Measurements from ENCODE around the gene DUSP5. TPM values are rescaled to one million over a fixed set of nuclear protein-coding genes. Genes with fewer than 3 reads are reported as not detected.

The DUSP5 gene
- total RNA-seq, 2 experiments from 2014 or later: 64.3 to 66.2 TPM

DNA sequence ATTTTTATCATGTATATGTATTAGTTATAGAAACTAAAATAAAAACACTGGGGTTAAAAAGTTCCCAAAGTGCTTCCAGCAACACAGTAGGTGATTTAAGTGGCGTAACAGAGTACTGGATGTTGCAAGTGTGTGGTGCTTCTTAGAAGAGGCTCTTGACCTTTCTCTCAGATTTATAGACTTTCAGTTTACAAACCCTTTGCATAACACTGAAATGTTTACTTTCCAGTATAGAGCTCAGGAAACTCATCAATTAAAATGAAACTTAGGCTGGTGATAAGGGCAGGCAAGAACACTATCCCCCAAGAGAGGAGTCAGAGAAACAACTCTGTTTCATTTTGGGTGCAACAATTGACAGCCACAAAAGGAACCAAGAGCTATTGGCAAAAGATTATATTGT lies 42.3 kb downstream of the DUSP5 start:
- H3K9me3 Mint-ChIP-seq: no peaks in the 10 kb centered on the region
- POLR2A ChIA-PET: interaction anchor here (1.4 kb wide), 1 partner anchor 235 kb away, joined by 6 read pairs; the partner anchor contains the start of gene SMNDC1
- CTCF ChIA-PET: no interaction called here
- H3K4me1 Mint-ChIP-seq (ENCODE audit: low read depth): peaks cover 11% of the 10 kb centered on the region
- Histone ChIP-seq H3K27ac (ENCODE audit: low read depth in 1 of 2, low read length in 2 of 2) (no peak overlapping the region), H3K4me3 (ENCODE audit: low read length) (no peak overlapping the region), H3K4me1 (ENCODE audit: insufficient read depth, low read length) (peaks cover 15% of the 10 kb centered on the region), H3K27me3 (ENCODE audit: control insufficient read depth in 1 of 2, insufficient read depth in 2 of 2, low read length in 2 of 2) (no peaks in the 10 kb centered on the region), H3K36me3 (ENCODE audit: insufficient read depth, low read length) (no peaks in the 10 kb centered on the region), H3K9me3 (ENCODE audit: control insufficient read depth in 1 of 2, insufficient read depth in 1 of 2, low read length in 2 of 2) (no peaks in the 10 kb centered on the region)
- intact Hi-C loops (cut with DNase I, micrococcal nuclease): loop anchor here in 1 of 2 experiments (10.0 kb wide), 1 partner anchor 315 kb away; no protein-coding TSS in a partner anchor
- ATAC-seq (ENCODE audit: poor library complexity): no peak
- H3K27ac Mint-ChIP-seq: no peak overlapping the region
- H3K27me3 Mint-ChIP-seq: no peaks in the 10 kb centered on the region
- DNase-seq: no peak
- H3K36me3 Mint-ChIP-seq (ENCODE audit: low read depth): no peaks in the 10 kb centered on the region
- TF ChIP-seq, protein P1, sequence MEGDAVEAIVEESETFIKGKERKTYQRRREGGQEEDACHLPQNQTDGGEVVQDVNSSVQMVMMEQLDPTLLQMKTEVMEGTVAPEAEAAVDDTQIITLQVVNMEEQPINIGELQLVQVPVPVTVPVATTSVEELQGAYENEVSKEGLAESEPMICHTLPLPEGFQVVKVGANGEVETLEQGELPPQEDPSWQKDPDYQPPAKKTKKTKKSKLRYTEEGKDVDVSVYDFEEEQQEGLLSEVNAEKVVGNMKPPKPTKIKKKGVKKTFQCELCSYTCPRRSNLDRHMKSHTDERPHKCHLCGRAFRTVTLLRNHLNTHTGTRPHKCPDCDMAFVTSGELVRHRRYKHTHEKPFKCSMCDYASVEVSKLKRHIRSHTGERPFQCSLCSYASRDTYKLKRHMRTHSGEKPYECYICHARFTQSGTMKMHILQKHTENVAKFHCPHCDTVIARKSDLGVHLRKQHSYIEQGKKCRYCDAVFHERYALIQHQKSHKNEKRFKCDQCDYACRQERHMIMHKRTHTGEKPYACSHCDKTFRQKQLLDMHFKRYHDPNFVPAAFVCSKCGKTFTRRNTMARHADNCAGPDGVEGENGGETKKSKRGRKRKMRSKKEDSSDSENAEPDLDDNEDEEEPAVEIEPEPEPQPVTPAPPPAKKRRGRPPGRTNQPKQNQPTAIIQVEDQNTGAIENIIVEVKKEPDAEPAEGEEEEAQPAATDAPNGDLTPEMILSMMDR (IDR thresholded peaks at IDR 0.05): no peak
- H3K4me3 Mint-ChIP-seq: no peak overlapping the region

DNA sequence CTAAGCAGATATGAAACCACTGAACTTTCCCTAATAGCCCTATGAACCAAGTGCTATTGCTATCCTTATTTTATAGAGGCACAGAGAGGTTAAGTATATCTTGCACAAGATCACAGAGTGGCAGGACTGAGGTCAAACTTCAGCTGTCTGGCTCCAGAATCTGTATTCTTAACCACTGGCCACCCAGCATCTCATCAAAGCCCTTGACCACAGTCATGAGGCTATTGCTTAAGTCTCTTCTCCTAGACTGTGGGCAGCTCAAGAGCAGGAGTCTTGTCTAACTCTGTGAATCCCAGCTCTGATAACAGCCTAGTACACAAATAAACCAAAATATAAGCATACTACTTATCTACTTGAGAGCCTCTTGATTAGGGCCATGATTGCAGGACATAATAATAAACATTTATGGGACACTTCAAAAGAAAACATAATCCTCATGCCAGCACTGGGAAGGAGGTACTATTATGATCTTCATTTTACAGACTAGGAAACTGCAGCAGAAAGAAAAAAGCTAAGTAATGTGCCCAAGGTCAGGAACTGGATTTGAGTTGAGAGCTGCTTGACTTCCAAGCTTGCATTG lies 47.3 kb downstream of the DUSP5 start:
- Mint-ChIP-seq H3K27me3 (peaks cover 10% of the 10 kb centered on the region), H3K36me3 (ENCODE audit: low read depth) (no peaks in the 10 kb centered on the region), H3K4me3 (no peak overlapping the region), H3K27ac (no peak overlapping the region), H3K4me1 (ENCODE audit: low read depth) (peaks cover 6% of the 10 kb centered on the region), H3K9me3 (no peaks in the 10 kb centered on the region)
- intact Hi-C loops (cut with DNase I, micrococcal nuclease): loop anchor here (5.0 to 10.0 kb wide), 4 partner anchors 43 to 663 kb away; no protein-coding TSS in a partner anchor
- no peak overlapping the region for H3K4me3 ChIP-seq (ENCODE audit: low read length)
- no peaks in the 10 kb centered on the region for H3K36me3 ChIP-seq (ENCODE audit: insufficient read depth, low read length)
- no peaks in the 10 kb centered on the region for H3K9me3 ChIP-seq (ENCODE audit: control insufficient read depth in 1 of 2, insufficient read depth in 1 of 2, low read length in 2 of 2)
- ChIA-PET CTCF (interaction anchor here (1.2 kb wide), 1 partner anchor 191 kb away, joined by 5 read pairs; no protein-coding TSS in a partner anchor), POLR2A (interaction anchor here (1.3 kb wide), 1 partner anchor 191 kb away, joined by 3 read pairs; no protein-coding TSS in a partner anchor)
- no peaks in the 10 kb centered on the region for H3K4me1 ChIP-seq (ENCODE audit: insufficient read depth, low read length)
- TF ChIP-seq, protein P1 (IDR thresholded peaks at IDR 0.05): no peak
- no peak overlapping the region for H3K27ac ChIP-seq (ENCODE audit: low read depth in 1 of 2, low read length in 2 of 2)
- ATAC-seq (ENCODE audit: poor library complexity) (no peak), DNase-seq (no peak)
- no peaks in the 10 kb centered on the region for H3K27me3 ChIP-seq (ENCODE audit: control insufficient read depth in 1 of 2, insufficient read depth in 2 of 2, low read length in 2 of 2)

DNA sequence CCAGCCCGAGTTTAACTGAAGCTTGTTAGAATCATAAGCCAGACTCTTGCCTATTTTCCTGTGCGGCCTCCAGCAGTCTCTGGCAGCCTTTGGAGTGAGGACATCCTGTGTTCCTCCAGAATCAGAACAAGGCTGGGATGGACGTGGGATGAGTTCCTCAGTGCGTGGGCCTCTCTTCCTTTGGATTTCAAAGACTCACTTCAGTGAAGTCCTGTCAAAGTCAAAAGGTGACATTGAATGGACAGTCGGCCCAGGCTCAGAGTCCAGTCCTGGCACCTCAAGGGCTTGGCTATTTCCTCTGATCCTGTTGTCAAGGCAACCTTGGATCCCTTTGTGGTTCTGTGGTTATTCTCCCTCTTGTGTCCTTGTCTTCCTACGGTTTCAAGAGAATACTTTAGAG lies 48.4 kb downstream of the DUSP5 start:
- Histone ChIP-seq H3K9me3 (ENCODE audit: control insufficient read depth in 1 of 2, insufficient read depth in 1 of 2, low read length in 2 of 2) (no peaks in the 10 kb centered on the region), H3K4me3 (ENCODE audit: low read length) (no peak overlapping the region), H3K27ac (ENCODE audit: low read depth in 1 of 2, low read length in 2 of 2) (no peak overlapping the region), H3K27me3 (ENCODE audit: control insufficient read depth in 1 of 2, insufficient read depth in 2 of 2, low read length in 2 of 2) (no peaks in the 10 kb centered on the region), H3K36me3 (ENCODE audit: insufficient read depth, low read length) (no peaks in the 10 kb centered on the region), H3K4me1 (ENCODE audit: insufficient read depth, low read length) (no peaks in the 10 kb centered on the region)
- Mint-ChIP-seq H3K27me3 (peaks cover 15% of the 10 kb centered on the region), H3K36me3 (ENCODE audit: low read depth) (no peaks in the 10 kb centered on the region), H3K4me1 (ENCODE audit: low read depth) (peaks cover 6% of the 10 kb centered on the region), H3K9me3 (no peaks in the 10 kb centered on the region), H3K4me3 (no peak overlapping the region), H3K27ac (no peak overlapping the region)
- TF ChIP-seq, protein P1 (IDR thresholded peaks at IDR 0.05): no peak
- intact Hi-C loops (cut with DNase I, micrococcal nuclease): loop anchor here (1.0 to 10.0 kb wide), 7 partner anchors 44 to 664 kb away; no protein-coding TSS in a partner anchor
- DNase-seq: no peak
- CTCF ChIA-PET: interaction anchor here (0.8 to 2.1 kb wide), 2 partner anchors 191 to 240 kb away, joined by 3 to 21 read pairs; partner anchors contain the start of gene SMNDC1
- ATAC-seq (ENCODE audit: poor library complexity): no peak
- POLR2A ChIA-PET: interaction anchor here (1.8 kb wide), 1 partner anchor 241 kb away, joined by 10 read pairs; the partner anchor contains the start of gene SMNDC1
